Mesendoderm (in vitro differentiated cells): ENCODE results near the gene CREB3L2.

Source experiments
- DNase-seq: peaks from one replicate; pipeline ENCODE4 v3.0.0; 2013
- H2AK5ac ChIP-seq: 2 replicates; pipeline ENCODE4 v1.6.1; 2013; ENCODE audit warnings: low read length, inconsistent platforms
- H2BK120ac ChIP-seq: 2 replicates; pipeline ENCODE4 v1.6.1; 2013; ENCODE audit warnings: low read depth, mild to moderate bottlenecking, low read length, moderate library complexity, mixed read lengths
- H2BK15ac ChIP-seq: replicated peaks from 2 replicates; pipeline ENCODE4 v1.6.1; 2013; ENCODE audit warnings: low read depth, mild to moderate bottlenecking, moderate library complexity
- H2BK5ac ChIP-seq: 2 replicates; pipeline ENCODE4 v1.6.1; 2013; ENCODE audit warnings: low read length, inconsistent platforms
- H3K18ac ChIP-seq: 2 replicates; pipeline ENCODE4 v1.6.1; 2013; ENCODE audit warnings: mild to moderate bottlenecking, low read length, mixed read lengths
- H3K23ac ChIP-seq: one replicate; pipeline ENCODE4 v1.6.1; 2013; ENCODE audit warnings: low read length
- H3K27ac ChIP-seq: 2 replicates; pipeline ENCODE4 v1.5.1; 2013; ENCODE audit warnings: low read depth, mild to moderate bottlenecking, inconsistent platforms, low read length, moderate library complexity
- H3K27me3 ChIP-seq: 2 replicates; pipeline ENCODE4 v1.6.1; 2013; ENCODE audit warnings: low read length, control low read depth, mild to moderate bottlenecking, inconsistent platforms; ENCODE audit not compliant: insufficient read depth, poor library complexity
- H3K36me3 ChIP-seq: 2 replicates; pipeline ENCODE4 v1.6.1; 2013; ENCODE audit warnings: low read length, inconsistent platforms; ENCODE audit not compliant: control insufficient read depth, insufficient read depth
- H3K4ac ChIP-seq: one replicate; pipeline ENCODE4 v1.6.1; 2013; ENCODE audit warnings: low read depth, mild to moderate bottlenecking, low read length, moderate library complexity
- H3K4me1 ChIP-seq: 2 replicates; pipeline ENCODE4 v1.6.1; 2013; ENCODE audit warnings: low read depth, low read length, inconsistent platforms; ENCODE audit not compliant: control insufficient read depth
- H3K4me2 ChIP-seq: 2 replicates; pipeline ENCODE4 v1.6.1; 2013; ENCODE audit warnings: low read length
- H3K4me3 ChIP-seq: 2 replicates; pipeline ENCODE4 v1.5.1; 2013; ENCODE audit warnings: mild to moderate bottlenecking, low read length
- H3K56ac ChIP-seq: one replicate; pipeline ENCODE4 v1.6.1; 2013; ENCODE audit warnings: low read length
- H3K79me1 ChIP-seq: 2 replicates; pipeline ENCODE4 v1.6.1; 2013; ENCODE audit warnings: low read length, inconsistent platforms
- H3K79me2 ChIP-seq: 2 replicates; pipeline ENCODE4 v1.6.1; 2013; ENCODE audit warnings: mild to moderate bottlenecking, low read length; ENCODE audit not compliant: control insufficient read depth, insufficient read depth
- H3K9ac ChIP-seq: 2 replicates; pipeline ENCODE4 v1.6.1; 2013; ENCODE audit warnings: low read length, inconsistent platforms
- H4K5ac ChIP-seq: one replicate; pipeline ENCODE4 v1.6.1; 2013; ENCODE audit warnings: low read length
- H4K8ac ChIP-seq: one replicate; pipeline ENCODE4 v1.6.1; 2013; ENCODE audit warnings: low read depth, mild to moderate bottlenecking, control low read depth, low read length, moderate library complexity
- WGBS: extraction: QIAGEN DNeasy Blood & Tissue Kit; methylation state at CpG from one replicate; pipeline ENCODE4 v1.1.7; 2013; ENCODE audit warnings: low lambda C conversion rate, missing lambda C conversion rate; ENCODE audit not compliant: insufficient coverage; ENCODE audit errors: extremely low coverage; 5-methylcytosine and 5-hydroxymethylcytosine counted together

The CREB3L2 gene

GRCh38 chr7:137916980-137917645, 84.8 kb downstream of the CREB3L2 start:
- Histone ChIP-seq H3K27ac (no peak overlapping the region), H3K4me1 (peaks cover 3% of the 10 kb centered on the region)

GRCh38 chr7:137916564-137916963, 85.3 kb downstream of the CREB3L2 start:
- Histone ChIP-seq H3K27ac (no peak overlapping the region), H3K36me3 (peaks cover 5% of the 10 kb centered on the region), H3K4ac (no peak overlapping the region)

More at GRCh38 chr7:137916980-137917645, 84.8 kb downstream of the CREB3L2 start:
- Histone ChIP-seq H3K27me3 (no peaks in the 10 kb centered on the region), H3K36me3 (peaks cover 3% of the 10 kb centered on the region), H3K79me2 (peaks cover 7% of the 10 kb centered on the region), H4K5ac (no peak overlapping the region), H3K56ac (no peak overlapping the region), H2BK120ac (no peak overlapping the region), H3K79me1 (peaks cover 10% of the 10 kb centered on the region), H2BK5ac (no peak overlapping the region), H4K8ac (no peak overlapping the region), H3K9ac (no peak overlapping the region), H3K4me3 (no peak overlapping the region), H3K4ac (no peak overlapping the region), H2AK5ac (no peak overlapping the region), H2BK15ac (no peak overlapping the region), H3K18ac (no peak overlapping the region), H3K4me2 (no peak overlapping the region), H3K23ac (no peak overlapping the region)
- no CpG with 5 or more reads among the region's 9 CpGs for WGBS
- no peak for DNase-seq

GRCh38 chr7:137915266-137915665, 86.6 kb downstream of the CREB3L2 start:
- H3K36me3 ChIP-seq = peaks cover 5% of the 10 kb centered on the region
- H3K4me2 ChIP-seq = no peak overlapping the region
- no peak overlapping the region for H2BK5ac ChIP-seq
- no peak overlapping the region for H3K27ac ChIP-seq
- H3K56ac ChIP-seq = no peak overlapping the region
- H3K23ac ChIP-seq = no peak overlapping the region
- WGBS = no CpG with 5 or more reads among the region's 3 CpGs
- H3K4me1 ChIP-seq = no peaks in the 10 kb centered on the region
- peaks cover 7% of the 10 kb centered on the region for H3K79me1 ChIP-seq
- no peak overlapping the region for H3K4ac ChIP-seq
- H3K4me3 ChIP-seq = no peak overlapping the region
- no peak overlapping the region for H2BK120ac ChIP-seq
- peaks cover 1% of the 10 kb centered on the region for H3K79me2 ChIP-seq
- H3K27me3 ChIP-seq = no peaks in the 10 kb centered on the region
- no peak overlapping the region for H3K18ac ChIP-seq
- no peak overlapping the region for H4K8ac ChIP-seq
- no peak overlapping the region for H4K5ac ChIP-seq
- DNase-seq = no peak
- H2BK15ac ChIP-seq = no peak overlapping the region
- no peak overlapping the region for H2AK5ac ChIP-seq
- no peak overlapping the region for H3K9ac ChIP-seq

More at GRCh38 chr7:137916564-137916963, 85.3 kb downstream of the CREB3L2 start:
- Histone ChIP-seq H3K79me2 (peaks cover 5% of the 10 kb centered on the region), H3K9ac (no peak overlapping the region), H4K8ac (no peak overlapping the region), H3K79me1 (peaks cover 10% of the 10 kb centered on the region), H2BK5ac (no peak overlapping the region), H4K5ac (no peak overlapping the region), H2BK120ac (no peak overlapping the region), H3K23ac (no peak overlapping the region), H3K4me3 (no peak overlapping the region), H3K4me2 (no peak overlapping the region), H2BK15ac (no peak overlapping the region), H3K27me3 (no peaks in the 10 kb centered on the region), H3K18ac (no peak overlapping the region), H2AK5ac (no peak overlapping the region), H3K56ac (no peak overlapping the region), H3K4me1 (peaks cover 3% of the 10 kb centered on the region)
- no peak for DNase-seq
- WGBS = 100% methylated on average over 5 of the region's 8 CpGs

- no peak overlapping the region for H3K23ac ChIP-seq
These were observed 87.9 kb downstream of the CREB3L2 start for GRCh38 chr7:137913985-137914384.

GRCh38 chr7:137909042-137909441, 92.8 kb downstream of the CREB3L2 start:
- H3K4ac ChIP-seq = no peak overlapping the region

More at GRCh38 chr7:137913985-137914384, 87.9 kb downstream of the CREB3L2 start:
- H3K4me2 ChIP-seq = no peak overlapping the region
- no peak overlapping the region for H2BK15ac ChIP-seq
- no peak for DNase-seq
- H3K56ac ChIP-seq = no peak overlapping the region
- H3K18ac ChIP-seq = no peak overlapping the region
- no peak overlapping the region for H3K9ac ChIP-seq
- no peak overlapping the region for H4K5ac ChIP-seq
- WGBS = no CpG with 5 or more reads among the region's 4 CpGs
- no peak overlapping the region for H3K4ac ChIP-seq
- H3K79me2 ChIP-seq = no peaks in the 10 kb centered on the region
- no peak overlapping the region for H2BK5ac ChIP-seq
- no peak overlapping the region for H4K8ac ChIP-seq
- no peak overlapping the region for H2AK5ac ChIP-seq
- no peak overlapping the region for H3K27ac ChIP-seq
- no peak overlapping the region for H2BK120ac ChIP-seq
- H3K4me1 ChIP-seq = no peaks in the 10 kb centered on the region
- H3K4me3 ChIP-seq = no peak overlapping the region
- H3K79me1 ChIP-seq = peaks cover 6% of the 10 kb centered on the region
- H3K36me3 ChIP-seq = peaks cover 6% of the 10 kb centered on the region
- no peaks in the 10 kb centered on the region for H3K27me3 ChIP-seq

GRCh38 chr7:137908106-137908505, 93.8 kb downstream of the CREB3L2 start:
- Histone ChIP-seq H4K8ac (no peak overlapping the region), H3K4me3 (no peak overlapping the region), H2BK120ac (no peak overlapping the region), H3K4ac (no peak overlapping the region), H3K23ac (no peak overlapping the region), H2AK5ac (no peak overlapping the region), H3K79me2 (no peaks in the 10 kb centered on the region), H2BK5ac (no peak overlapping the region), H3K4me1 (no peaks in the 10 kb centered on the region), H3K9ac (no peak overlapping the region), H2BK15ac (no peak overlapping the region), H3K56ac (no peak overlapping the region), H3K27me3 (no peaks in the 10 kb centered on the region), H3K36me3 (peaks cover 10% of the 10 kb centered on the region), H4K5ac (no peak overlapping the region), H3K79me1 (no peaks in the 10 kb centered on the region), H3K27ac (no peak overlapping the region), H3K18ac (no peak overlapping the region), H3K4me2 (no peak overlapping the region)
- DNase-seq = no peak
- WGBS = no CpG with 5 or more reads among the region's 9 CpGs

More at GRCh38 chr7:137909042-137909441, 92.8 kb downstream of the CREB3L2 start:
- WGBS = no CpG with 5 or more reads among the region's 11 CpGs
- H4K8ac ChIP-seq = no peak overlapping the region
- H2BK15ac ChIP-seq = no peak overlapping the region
- no peaks in the 10 kb centered on the region for H3K79me1 ChIP-seq
- no peak overlapping the region for H3K23ac ChIP-seq
- H4K5ac ChIP-seq = no peak overlapping the region
- no peak overlapping the region for H3K56ac ChIP-seq
- no peak overlapping the region for H2AK5ac ChIP-seq
- no peak overlapping the region for H3K27ac ChIP-seq
- H3K36me3 ChIP-seq = peaks cover 10% of the 10 kb centered on the region
- H3K79me2 ChIP-seq = no peaks in the 10 kb centered on the region
- no peaks in the 10 kb centered on the region for H3K27me3 ChIP-seq
- H3K4me2 ChIP-seq = no peak overlapping the region
- H3K4me1 ChIP-seq = no peaks in the 10 kb centered on the region
- no peak overlapping the region for H2BK120ac ChIP-seq
- no peak for DNase-seq
- H3K9ac ChIP-seq = no peak overlapping the region
- H2BK5ac ChIP-seq = no peak overlapping the region
- H3K4me3 ChIP-seq = no peak overlapping the region
- H3K18ac ChIP-seq = no peak overlapping the region
